PC-3 (cell line): ENCODE measurements around the gene ZNF345.

ENCODE experiments used
- EZH2 ChIP-seq: fragments of 300-600 bp; sonication (generic); IDR thresholded peaks from one replicate; pipeline ENCODE4 v1.6.1; 2017; ENCODE audit warnings: antibody characterized with exemption, mild to moderate bottlenecking, low read length; ENCODE audit not compliant: unreplicated experiment
- EZH2phosphoT487 ChIP-seq: fragments of 300-600 bp; sonication (generic); IDR thresholded peaks from 2 replicates; pipeline ENCODE4 v1.6.1; 2018; ENCODE audit warnings: mild to moderate bottlenecking, antibody characterized with exemption, low read length, borderline replicate concordance
- TF ChIP-seq, protein P1 (sequence below): fragments of 300-600 bp; sonication (generic); conservative IDR thresholded peaks from 2 replicates; pipeline ENCODE4 v1.5.1; 2017; ENCODE audit warnings: antibody characterized with exemption, low read depth, mild to moderate bottlenecking, low read length

DNA sequence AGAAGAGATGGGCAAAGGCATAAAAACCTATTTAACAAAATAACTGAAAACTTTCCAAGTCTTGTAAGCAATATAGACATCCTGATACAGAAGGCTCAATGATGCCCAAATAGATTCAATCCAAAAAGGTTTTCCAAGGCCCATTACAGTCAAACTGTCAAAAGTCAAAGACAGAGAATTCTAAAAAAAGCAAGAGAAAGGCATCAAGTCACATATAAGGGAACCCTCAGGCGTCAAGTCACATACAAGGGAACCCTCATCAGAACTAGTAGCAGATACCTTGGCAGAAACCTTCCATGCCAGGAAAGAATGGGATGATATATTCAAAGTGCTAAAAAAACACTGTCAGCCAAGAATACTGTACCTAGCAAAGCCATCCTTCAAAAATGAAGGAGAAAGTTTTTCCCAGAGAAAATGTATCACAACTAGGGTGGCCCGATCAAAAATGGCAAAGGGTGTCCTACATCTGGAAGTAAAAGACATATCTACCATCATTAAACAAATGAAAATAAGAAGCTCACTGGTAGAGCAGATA, 44.2 kb downstream of the ZNF345 start:
- TF ChIP-seq, protein P1, sequence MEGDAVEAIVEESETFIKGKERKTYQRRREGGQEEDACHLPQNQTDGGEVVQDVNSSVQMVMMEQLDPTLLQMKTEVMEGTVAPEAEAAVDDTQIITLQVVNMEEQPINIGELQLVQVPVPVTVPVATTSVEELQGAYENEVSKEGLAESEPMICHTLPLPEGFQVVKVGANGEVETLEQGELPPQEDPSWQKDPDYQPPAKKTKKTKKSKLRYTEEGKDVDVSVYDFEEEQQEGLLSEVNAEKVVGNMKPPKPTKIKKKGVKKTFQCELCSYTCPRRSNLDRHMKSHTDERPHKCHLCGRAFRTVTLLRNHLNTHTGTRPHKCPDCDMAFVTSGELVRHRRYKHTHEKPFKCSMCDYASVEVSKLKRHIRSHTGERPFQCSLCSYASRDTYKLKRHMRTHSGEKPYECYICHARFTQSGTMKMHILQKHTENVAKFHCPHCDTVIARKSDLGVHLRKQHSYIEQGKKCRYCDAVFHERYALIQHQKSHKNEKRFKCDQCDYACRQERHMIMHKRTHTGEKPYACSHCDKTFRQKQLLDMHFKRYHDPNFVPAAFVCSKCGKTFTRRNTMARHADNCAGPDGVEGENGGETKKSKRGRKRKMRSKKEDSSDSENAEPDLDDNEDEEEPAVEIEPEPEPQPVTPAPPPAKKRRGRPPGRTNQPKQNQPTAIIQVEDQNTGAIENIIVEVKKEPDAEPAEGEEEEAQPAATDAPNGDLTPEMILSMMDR, result no peak
- TF ChIP-seq EZH2, result no peak
- TF ChIP-seq EZH2phosphoT487, result no peak
